ENCODE results near the gene TPMT.
"Not testable (repeated sequence)": the region's sequence is repeated elsewhere in the genome, so short reads cannot be mapped to it uniquely, and the experiment has no call there.

Gene TPMT

DNA sequence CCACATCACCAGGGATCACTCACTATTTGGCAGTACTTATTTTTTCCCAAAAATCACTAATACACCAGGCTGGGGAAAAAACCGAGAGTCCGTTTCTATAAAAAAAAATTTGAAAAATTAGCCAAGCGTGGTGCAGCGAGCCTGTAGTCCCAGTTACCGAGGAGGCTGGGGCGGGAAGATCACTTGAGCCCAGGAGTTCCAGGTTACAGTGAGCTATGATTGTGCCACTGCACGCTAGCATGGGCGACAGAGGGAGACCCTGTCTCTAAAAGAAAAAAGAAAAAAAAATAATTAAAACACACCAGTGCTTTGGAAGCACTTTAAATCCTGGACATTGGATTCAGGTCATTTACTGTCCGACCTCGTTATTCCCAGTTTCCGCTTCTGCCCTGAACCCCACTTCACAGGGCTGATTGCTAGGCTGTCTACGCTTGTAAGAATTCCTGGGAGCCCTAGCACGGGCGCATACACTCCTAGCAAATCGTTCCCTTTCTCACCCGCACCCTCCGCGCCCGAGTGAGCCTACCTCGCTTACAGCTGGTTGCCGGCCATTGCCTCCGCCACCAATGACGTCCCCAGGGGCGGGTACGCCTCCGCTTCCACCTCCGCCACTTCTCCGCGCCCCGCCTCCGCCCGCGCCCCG is at the start of gene TPMT:
TPMT (minus strand) TSS at position 571 of the 643 bp plus-strand sequence. CDS start 5,950 bp downstream, outside the sequence.
- no peak for DNase-seq (ENCODE audit: low spot score)

- no peak for DNase-seq (ENCODE audit: low spot score)
Observed at GRCh38 chr6:18203786-18204185, 48.9 kb upstream of the TPMT start.

DNA sequence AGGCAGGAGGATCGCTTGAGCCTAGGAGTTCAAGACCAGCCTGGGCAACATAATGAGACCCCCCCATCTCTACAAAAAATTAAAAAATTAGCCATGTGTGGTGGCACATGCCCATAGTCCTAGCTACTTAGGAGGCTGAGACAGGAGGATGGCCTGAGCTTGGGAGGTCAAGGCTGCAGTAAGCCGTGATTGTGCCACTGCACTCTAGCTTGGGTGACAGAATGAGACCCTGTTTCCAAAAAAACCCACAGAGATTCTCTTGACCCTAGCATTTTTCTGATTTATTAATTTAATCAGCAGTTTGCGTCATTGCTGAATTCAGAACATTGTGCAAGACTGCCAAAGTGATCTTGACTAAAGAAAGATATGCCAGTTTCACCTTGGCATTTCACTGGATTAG is 37.1 kb upstream of the TPMT start:
- no peak for DNase-seq (ENCODE audit: low spot score)

DNA sequence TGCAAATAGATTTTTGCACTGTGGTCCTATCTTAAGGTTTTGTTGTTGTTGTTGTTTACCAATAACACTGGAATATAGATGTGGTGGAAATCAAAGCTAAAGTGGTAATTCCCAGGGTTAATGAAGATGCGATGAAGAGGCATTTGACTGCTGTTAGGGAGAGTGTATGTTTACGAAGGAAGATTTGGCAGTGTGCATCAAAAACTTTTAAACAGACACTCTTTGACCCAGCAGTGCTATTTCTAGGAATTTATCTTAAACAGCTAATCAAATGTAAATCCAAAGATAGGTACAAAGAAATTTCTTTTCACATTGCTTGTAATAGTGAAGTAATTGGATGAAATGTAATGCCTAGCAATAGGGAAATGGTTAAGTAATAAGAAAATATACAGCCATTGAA is 34.3 kb upstream of the TPMT start:
- no peak for DNase-seq (ENCODE audit: low spot score)

DNA sequence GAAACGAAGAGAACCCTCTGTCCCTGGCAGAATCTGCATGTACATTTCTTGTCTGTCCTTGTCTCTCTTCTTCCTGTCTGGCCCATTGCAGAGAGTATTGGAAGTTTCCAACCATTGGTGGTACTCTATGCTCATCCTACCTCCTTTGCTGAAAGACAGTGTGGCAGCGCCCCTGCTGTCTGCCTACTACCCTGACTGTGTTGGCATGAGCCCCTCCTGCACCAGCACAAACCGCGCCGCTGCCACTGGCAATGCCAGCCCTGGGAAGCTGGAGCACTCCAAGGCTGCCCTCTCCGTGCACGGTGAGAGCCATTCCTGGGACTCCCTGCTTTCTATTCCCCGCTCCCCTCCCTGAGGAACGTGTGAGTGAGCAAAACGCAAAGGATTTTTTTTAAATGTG is 32.8 kb upstream of the TPMT start:
- DNase-seq (ENCODE audit: low spot score), result no peak

DNA sequence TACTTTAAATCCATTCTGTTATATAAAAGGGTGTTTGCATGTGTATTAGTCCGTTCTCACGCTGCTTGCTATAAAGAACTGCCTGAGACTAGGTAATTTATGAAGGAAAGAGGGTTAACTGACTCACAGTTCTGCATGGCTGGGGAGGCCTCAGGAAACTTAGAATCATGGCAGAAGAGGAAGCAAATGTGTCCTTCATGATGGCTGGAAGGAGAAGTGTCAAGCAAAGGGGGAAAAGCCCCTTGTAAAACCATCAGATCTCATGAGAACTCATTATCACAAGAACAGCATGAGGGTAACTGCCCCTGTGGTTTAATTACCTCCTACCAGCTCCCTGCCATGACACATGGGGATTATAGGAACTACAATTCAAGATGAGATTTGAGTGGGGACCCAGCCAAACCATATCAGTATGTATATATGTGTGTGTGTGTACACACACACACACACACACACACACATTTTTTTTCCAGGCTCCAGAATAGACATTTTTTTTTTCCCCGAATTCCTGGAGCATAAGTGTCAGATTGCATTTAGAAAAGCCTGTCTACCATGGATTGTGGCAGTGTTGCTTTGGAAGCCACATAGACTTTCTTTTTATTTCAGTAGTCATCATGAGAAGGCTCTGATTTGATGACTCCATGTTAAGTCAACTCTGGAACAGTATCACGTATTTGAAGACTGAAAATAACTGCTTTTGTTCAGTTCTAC is 31.8 kb upstream of the TPMT start:
- DNase-seq (ENCODE audit: low spot score), result no peak

DNA sequence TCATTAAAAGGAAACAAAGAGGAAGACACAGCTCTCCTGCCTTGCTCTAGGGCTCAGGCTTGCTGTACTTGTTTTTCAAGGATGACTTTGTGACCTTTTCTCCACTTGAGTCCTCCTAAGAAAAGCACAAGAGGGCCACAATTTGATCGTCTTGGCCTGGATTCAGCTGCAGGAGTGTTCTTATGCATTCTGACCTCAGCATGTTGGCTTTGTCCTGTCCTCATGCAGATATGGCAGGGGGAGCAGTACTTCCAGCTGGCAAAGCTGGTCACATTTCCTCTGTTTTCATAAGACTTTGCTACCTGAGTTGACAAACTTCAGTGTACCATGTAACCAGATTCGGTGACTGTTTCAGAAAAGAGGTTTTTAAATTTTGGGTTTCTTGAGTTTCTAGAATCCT is 31.2 kb upstream of the TPMT start:
- DNase-seq (ENCODE audit: low spot score), result no peak

- DNase-seq (ENCODE audit: low spot score), result no peak
Observed at GRCh38 chr6:18185624-18186023, 30.7 kb upstream of the TPMT start.

DNA sequence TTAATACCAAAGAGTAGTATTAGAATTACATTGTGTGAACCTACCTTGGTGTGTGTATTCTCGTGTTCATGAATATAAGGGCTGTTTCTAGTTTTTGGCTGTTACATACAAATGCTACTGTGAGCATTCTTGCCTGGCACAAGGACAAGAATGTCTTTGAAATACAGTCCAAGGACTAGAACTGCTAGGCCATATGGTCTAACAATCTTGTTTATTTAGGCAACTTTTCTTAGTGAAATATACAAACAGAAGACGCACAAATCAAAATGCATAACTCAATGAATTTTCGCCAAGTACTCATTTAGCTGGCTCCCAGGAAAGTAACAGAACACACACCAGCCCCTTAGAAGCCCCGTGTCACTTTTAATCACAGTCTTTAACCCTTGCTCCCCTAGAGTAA is 28.9 kb upstream of the TPMT start:
- DNase-seq (ENCODE audit: low spot score), result no peak

- no peak for DNase-seq (ENCODE audit: low spot score)
Observed at GRCh38 chr6:18182568-18182967, 27.7 kb upstream of the TPMT start.

DNA sequence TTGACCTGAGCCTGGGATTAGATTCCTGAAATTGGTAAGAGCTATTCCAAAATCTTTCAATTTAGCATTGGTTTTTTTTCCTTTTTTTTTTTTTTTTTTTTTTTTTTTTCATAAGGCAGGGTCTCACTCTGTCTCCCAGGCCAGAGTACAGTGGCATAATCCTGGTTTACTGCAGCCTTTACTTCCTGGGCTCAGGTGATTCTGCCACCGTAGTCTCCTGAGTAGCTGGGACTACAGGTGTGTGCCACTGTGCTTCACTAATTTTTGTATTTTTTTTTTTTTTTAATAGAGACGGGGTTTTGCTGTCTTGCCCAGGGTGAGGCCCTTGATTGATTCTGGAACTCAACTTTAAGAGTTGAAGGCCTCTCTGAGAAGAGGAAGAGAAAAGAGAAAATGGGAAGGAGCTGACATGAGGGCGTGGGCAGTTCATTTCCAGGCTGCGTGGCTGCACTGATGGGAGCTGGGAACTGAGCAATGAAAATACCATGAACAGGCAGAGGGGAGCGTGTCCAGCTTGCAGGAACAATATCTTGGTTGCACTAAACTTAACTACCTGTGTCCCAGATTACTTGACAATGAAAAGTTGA is 25.0 kb upstream of the TPMT start:
- no peak for DNase-seq (ENCODE audit: low spot score)

DNA sequence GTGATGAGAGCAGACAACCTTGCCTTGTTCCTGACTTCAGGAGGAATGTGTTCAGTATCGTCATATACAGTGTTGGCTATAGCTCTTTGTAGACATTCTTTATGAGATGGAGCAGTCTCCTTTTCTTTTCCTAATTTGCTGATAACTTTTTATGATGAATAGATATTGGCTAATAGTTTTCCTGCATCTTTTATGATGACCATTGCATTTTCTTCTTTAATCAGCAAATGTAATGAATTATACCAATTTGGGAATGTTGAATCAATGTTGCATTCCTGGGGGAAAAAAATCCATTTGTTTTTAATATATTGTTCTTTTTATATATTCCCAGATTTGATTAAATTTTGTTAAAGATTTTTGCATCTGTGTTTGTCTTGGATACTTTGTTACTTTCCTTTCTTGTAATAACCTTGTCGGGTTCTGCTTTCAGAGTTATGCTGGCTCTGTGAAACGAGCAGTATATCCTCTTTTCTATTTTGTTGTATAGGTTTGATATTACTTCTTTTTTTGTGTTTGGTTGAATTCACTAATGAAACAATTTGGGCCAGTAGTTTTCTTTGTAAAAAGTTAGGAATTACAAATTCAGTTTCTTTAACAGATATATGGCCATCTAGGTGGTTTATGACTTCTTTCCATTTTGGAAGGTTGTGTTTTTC is 24.2 kb upstream of the TPMT start:
- DNase-seq (ENCODE audit: low spot score), result no peak

GRCh38 chr6:18177286-18177965 is 22.5 kb upstream of the TPMT start:
- DNase-seq (ENCODE audit: low spot score), result no peak

GRCh38 chr6:18176198-18176597 is 21.3 kb upstream of the TPMT start:
- not testable (repeated sequence) for DNase-seq (ENCODE audit: low spot score)

- DNase-seq (ENCODE audit: low spot score), result no peak
Observed at GRCh38 chr6:18171871-18172270, 17.0 kb upstream of the TPMT start.

GRCh38 chr6:18168264-18168663 is 13.4 kb upstream of the TPMT start:
- no peak for DNase-seq (ENCODE audit: low spot score)

GRCh38 chr6:18166312-18167036 is 11.6 kb upstream of the TPMT start:
- peak; percentile 38 for DNase-seq (ENCODE audit: low spot score)

DNA sequence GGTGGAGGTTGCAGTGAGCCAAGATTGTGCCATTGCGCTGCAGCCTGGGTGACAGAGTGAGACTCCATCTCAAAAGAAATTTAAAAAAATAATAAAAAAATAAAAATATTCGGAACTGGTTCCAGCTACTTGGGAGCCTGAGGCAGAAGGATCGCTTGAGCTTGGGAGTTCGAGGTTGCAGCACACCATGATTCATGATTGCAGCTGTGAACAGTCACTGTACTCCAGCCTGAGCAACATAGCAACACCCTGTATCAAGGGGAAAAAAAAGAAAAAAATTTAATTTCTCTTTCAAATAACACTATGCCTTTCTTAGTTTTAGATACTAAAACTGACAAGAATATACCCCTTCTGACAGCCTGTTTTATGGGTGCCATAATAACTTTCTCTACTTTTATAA is 10.9 kb upstream of the TPMT start:
- no peak for DNase-seq (ENCODE audit: low spot score)

- DNase-seq (ENCODE audit: low spot score), result no peak
Observed at GRCh38 chr6:18162401-18162800, 7.5 kb upstream of the TPMT start.

DNA sequence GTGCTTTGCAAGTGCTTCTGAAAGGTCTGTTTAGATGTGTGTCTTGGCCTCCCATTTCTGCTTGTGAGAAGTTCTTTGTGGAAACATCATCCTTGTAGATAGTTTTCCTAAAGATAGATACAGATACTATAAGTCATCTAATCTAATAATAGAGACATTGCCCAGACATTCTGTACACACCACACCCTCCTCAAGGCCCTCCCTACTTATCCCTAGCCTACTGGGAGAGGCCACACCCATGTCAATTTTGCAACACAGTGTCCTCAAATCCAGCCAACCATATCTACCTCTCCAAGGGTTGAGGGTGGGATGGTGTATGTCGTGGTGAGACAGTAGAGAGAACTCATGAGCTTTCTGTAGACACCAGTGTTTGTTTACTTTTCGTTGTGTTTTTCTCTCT is 6.6 kb upstream of the TPMT start:
- DNase-seq (ENCODE audit: low spot score), result peak; percentile 22

DNA sequence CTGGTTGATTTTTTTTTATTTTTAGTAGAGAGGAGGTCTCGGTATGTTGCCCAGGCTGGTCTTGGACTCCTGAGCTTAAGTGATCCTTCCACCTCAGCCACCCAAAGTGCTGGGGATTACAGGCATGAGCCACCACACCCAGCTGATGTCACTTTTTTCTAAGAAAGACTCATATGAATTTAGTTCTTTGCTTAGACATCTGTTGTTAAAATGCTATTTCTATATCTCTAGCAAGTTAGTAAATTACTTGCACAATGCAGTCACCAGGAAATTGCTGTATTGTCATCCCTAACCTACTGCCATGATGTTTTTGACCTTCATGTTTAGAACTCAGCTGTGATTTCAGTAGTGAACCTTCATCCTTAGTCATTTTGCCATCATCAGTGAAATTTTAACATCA is 6.0 kb upstream of the TPMT start:
- peak; percentile 11 for DNase-seq (ENCODE audit: low spot score)

All from AG20443 (cell line).